Suppressor macrophage treated with lipopolysaccharide for 1 hour (primary cell): ENCODE results near the gene C19orf38.
"Not testable (repeated sequence)": the region's sequence is repeated elsewhere in the genome, so short reads cannot be mapped to it uniquely, and the experiment has no call there.

Experiments used
- DNase-seq, 3 donors: peaks; one replicate each; pipeline ENCODE4 v3.0.0-alpha.2; 2020 to 2022

Gene C19orf38

GRCh38 chr19:10877608-10878007 lies 29.4 kb downstream of the C19orf38 start:
- DNase-seq: not testable (repeated sequence)

DNA sequence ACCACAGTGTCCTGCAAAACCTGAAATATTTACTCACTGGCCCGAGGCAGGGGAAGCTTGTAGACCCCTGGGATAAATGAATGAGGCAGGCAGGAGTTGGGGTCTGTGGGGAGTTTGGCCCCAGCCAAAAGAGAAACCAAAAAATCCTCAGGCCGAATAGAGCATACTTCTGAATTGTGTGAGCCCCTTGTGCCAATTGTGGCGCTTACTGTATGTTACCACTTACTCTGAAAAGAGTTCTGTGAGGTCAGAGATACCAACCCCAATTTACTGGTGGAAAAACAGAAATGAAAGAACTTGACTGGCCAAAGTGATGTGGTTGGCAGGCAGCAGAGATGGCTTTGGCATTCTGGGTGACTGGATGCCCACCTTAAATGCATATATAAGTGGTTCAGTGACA lies 30.0 kb downstream of the C19orf38 start:
- DNase-seq: no peak

DNA sequence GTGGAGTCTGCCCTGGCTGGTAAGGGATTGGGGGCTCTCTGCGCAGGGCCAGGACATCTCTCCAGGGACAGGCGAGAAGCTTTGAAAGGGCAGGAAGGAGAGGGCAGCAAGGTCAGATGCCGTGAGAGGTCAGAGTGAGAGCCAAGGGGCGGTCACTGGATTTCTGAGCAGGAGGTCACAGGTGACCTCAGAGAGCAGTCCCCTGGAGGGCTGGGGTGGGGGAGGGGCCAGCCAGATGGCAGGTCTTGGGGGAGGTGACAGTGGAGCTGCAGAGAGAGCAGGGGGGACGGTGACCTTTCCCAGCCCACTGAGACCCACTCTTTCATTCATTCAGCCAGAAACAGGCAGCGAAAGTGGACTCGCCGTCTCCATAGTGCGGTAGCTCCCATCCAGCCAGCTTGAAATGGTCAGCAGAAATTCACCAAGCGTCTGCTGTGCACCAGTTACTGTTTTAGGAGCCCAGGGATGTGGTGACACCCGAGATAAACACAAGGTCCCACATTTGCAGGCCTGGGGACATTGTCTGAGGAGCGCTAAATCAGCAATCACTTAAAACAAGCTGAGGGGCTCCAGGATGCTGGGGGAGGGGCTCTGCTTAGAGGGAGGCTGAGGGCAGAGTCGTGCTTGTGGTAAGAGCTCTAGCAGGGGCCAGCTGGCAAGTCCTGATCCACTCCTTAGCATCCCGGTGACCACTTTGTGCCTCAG lies 33.3 kb downstream of the C19orf38 start:
- DNase-seq: no peak

DNA sequence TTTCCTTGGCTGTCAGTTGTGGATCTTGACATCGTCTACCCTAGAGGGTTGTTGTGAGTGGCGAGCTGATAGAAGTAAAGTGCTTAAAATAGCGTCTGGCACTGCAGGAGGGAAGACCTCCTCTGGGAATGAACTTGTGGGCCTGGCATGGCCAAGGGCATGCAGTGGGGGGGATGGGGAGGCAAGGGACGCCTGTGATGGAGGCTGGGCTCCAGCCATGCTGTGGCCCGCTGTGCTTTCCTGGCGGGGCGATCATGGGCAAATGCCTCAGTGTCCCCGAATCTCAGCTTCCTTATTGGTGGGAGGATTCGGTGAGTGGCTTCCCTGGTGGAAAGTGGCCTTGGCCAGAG lies 33.9 kb downstream of the C19orf38 start:
- no peak for DNase-seq

GRCh38 chr19:10884274-10884673 lies 36.1 kb downstream of the C19orf38 start:
- peak; percentile 35 to 49 (median 46) for DNase-seq

DNA sequence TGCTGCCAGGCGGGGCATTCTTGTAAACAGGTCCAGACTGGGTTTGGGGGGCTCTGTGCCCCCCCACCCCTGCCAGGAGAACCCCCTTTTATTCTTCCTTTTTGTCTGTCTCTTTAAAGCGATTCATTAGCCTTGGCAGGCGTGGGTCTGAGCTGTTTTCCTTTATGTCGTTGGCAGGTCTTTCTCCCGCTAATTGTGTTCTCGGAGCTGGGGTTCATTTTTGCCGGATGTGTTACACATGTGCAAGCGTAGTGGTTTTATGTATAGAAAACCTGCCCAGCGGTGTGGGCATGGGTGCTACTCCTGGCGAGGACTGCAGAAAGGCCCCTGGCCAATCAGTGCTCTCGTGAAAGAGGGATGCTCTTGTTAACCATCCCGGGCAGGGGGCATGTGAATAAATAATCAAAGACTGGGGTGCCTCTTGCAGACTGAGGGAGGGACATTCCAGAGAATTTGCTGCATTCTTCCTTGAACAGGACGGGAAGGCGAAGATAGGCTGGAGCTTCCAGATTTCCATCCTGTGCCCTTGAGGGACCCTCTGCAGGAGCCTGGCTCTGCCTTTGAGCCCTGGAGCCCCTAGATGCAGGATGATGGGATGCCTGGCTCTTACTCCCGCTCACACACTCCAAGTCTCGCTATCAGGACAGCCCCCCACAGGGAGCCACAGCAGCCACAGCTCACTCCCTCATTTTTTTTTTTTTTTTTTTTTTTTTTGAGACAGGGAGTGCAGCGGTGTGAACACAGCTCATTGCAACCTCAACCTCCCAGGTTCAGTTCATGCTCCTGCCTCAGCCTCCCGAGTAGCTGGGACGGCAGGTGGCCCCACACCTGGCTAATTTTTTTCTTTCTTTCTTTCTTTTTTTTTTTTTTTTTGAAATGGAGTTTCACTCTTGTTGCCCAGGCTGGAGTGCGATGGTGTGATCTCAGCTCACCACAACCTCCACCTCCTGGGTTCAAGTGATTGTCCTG lies 37.3 kb downstream of the C19orf38 start:
- DNase-seq: no peak

GRCh38 chr19:10887616-10888367 lies 39.6 kb downstream of the C19orf38 start:
- no peak for DNase-seq

- no peak for DNase-seq
Measured at GRCh38 chr19:10888421-10888866, 40.2 kb downstream of the C19orf38 start.

DNA sequence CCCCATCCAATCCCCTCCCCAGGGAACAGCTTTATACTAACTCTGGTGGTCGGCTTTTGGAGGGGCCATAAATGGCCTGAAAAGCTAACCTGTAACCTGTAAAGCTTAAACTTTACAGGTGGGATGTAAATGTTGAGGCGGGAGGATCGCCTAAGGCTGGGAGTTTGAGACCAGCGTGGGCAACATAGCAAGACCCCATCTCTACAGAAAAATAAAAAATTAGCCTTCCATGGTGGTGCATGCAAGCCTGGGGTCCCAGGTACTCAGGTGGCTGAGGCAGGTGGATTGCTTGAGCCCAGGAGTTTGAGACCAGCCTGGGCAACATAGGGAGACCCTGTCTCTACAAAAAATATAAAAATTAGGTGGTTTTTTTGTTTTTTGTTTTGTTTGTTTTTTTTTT lies 41.7 kb downstream of the C19orf38 start:
- DNase-seq: no peak

DNA sequence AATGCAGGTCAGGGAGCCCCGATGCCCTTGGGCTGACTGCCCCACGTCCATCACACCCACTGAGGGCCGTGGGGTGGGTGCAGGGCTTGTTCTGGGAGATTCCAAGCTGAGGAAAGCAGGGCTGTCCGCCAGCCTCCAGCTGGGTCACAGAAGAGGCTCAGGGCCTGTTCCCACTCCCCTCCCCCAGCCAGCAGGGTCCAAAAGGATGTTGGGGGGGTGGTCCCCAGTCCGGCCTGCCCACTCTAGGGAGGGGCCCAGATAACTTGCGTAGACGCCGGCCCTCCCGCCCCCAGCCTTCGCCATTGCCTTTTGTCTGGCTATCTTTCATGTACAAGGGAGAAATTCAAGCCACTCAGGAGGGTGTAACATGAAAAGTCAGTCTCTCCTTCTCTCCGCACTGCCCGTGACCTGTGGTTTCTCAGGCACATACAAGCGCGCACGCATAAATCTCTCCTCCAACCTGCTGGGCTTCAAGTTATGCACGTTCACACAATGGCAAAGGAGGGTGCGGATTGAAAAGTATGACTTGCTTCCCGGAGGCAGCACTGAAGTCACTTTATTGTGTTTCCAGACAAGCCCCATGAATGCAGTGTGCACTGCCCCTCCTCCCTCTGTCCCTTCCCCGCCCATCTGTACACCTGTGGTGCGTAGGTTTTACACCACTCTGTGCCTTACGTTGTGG lies 43.3 kb downstream of the C19orf38 start:
- no peak for DNase-seq

DNA sequence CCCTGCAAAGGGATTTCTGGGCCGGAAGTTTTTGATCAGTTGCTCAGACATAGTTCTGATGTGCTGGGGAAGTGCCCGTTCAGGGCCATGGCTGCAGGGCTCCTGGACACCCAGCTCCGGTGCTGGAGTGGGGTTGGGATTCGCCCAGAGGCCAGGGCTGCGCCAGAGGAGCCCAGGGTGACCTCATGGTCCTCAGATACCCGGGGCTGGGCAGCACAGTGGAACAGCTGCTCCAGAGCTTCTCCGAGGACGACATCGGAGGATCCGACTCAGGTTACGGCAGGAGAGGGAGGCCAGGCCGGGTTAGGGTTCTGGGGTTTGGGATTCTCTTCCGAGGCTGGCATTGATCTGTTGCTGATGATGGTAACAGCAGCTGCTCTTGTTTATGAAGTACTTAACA lies 44.0 kb downstream of the C19orf38 start:
- no peak for DNase-seq

DNA sequence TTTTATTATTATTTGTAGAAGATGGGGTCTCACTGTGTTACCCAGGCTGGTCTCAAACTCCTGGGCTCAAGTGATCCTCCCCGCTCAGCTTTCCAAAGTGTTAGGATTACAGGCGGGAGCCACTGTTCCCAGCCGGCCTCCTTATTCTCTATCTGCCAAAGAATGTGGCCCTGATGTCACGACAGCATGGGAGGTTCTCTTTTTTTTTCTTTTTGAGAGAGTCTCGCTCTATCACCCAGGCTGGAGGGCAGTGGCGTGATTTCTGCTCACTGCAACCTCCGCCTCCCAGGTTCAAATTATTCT lies 46.6 kb downstream of the C19orf38 start:
- DNase-seq: no peak

GRCh38 chr19:10895363-10895762 lies 47.1 kb downstream of the C19orf38 start:
- DNase-seq: no peak

- no peak for DNase-seq
Measured at GRCh38 chr19:10895920-10896319, 47.7 kb downstream of the C19orf38 start.

DNA sequence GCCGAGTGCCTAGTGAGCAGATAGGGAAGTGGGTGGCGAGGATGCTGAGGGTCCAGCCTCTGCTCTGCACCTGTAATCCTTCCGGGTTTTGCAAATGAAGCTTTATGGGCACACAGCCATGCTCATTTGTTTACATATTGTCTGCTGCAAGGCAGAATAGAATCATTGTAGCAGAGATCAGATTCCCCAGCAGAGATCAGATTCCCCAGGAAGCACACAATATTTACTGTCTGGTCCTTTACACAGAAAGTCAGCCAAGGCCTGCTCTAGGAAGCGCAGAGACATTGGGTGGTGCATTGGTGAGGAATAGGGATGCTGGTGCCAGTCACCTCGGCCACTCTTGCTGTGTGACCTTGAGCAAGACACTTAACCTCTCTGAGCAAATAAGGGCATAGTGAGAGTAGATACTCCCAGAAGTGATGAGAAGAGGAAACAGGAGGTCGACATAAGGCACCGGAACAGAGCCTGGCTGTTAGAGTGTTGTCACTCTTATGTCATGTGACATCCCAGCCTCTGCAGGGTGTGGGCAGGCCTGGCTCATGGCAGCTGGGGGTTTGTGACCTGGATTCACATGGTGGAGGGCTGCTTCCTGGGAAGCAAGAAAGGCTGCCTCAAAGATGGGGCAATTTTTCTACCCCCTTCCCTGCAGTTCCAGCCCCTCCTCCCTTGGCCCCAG lies 48.8 kb downstream of the C19orf38 start:
- DNase-seq: peak; percentile 44 to 62 (median 50)

DNA sequence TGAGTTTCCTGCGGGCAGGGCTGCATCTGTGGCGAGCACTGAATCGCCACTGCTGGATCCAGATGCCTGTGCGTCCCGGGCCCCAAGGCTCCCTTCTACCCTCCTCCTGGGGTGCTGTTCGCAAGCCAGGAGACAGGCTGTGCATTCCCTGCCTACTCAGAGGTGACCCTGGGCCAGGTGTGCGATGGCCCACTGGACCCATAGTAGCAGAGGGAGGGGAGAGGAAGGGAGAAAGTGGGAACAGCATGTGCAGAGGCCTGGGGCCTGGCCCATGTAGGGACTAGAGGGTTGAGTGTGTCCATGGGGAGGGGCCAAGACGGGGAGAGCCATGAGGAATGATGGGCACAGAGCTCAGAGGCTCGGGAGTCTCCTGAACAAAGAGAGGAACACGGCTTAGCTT lies 50.4 kb downstream of the C19orf38 start:
- DNase-seq: no peak

GRCh38 chr19:10899151-10899653 lies 51.0 kb downstream of the C19orf38 start:
- DNase-seq: no peak

DNA sequence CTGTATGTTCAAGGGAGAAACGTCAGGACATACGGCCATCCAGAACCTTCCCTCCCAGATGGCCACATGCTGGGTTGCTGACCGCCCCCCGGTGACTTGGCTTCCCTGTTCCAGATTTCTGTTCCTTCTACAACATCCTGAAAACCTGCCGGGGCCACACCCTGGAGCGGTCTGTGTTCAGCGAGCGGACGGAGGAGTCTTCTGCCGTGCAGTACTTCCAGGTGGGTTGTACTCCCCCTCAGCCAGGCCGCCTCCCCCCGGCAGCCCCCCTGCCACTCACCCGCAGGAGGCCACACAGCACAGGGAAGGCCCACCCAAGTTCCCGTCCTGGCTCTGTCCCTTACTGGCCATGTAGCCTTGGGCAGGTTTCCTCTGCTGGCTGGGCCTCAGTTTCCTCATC lies 59.7 kb downstream of the C19orf38 start:
- DNase-seq: no peak

GRCh38 chr19:10908380-10908960 lies 60.3 kb downstream of the C19orf38 start:
- no peak for DNase-seq

GRCh38 chr19:10911579-10912363 lies 63.6 kb downstream of the C19orf38 start:
- DNase-seq: no peak

DNA sequence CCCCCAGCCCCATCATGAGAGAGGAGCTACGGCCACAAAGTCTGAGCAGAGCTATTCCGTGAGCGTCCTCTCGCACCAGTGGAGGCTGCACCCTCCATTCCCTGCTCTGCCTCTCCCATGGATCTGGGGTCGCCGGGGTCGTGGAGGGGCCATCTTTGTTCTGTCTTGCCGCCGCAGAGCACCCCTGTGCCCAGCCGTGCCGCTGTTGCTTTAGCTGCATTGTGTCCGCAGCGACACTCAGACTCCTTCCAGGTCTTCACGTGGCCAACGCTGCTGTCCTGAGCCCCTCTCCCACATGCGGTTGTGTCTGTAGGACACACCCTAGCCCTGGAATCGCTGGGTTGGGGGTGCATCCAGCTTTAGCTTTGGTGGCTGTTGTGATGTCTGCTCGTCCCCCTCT lies 64.4 kb downstream of the C19orf38 start:
- no peak for DNase-seq
